Heart right ventricle (tissue), 16 donors: Measurements from ENCODE around the gene PXDN. TPM values are rescaled to one million over a fixed set of nuclear protein-coding genes. Genes with fewer than 3 reads are reported as not detected.
A peak's percentile ranks its signal among the peaks of the same experiment; 100 is the strongest.

Experiments
- ATAC-seq, 8 donors: fragments of 200-7000 bp; cut with Tn5 transposase; one replicate each; pipeline ENCODE4 v1.9.1; 2020; ENCODE audit warnings: mild to moderate bottlenecking in 8 of 8, moderate library complexity in 8 of 8, moderate number of reproducible peaks in 1 of 8
- DNase-seq, 2 donors: peaks; one replicate each; pipeline ENCODE4 v3.0.0-alpha.2; 2020
- H3K27ac ChIP-seq, 10 donors: fragments of 200-600 bp; sonication (generic) in 2 of 10; one replicate each; pipeline versions ENCODE4 v1.5.0 to v1.8.0; 2020 to 2022; ENCODE audit warnings: mild to moderate bottlenecking in 3 of 10
- H3K27me3 ChIP-seq, 7 donors: fragments of 200-600 bp; one replicate each; pipeline ENCODE4 v1.8.0; 2021 to 2022; ENCODE audit warnings: mild to moderate bottlenecking in 2 of 7
- H3K36me3 ChIP-seq, 9 donors: fragments of 200-600 bp; sonication (generic) in 1 of 9; one replicate each; pipeline versions ENCODE4 v1.5.0 to v1.8.0; 2020 to 2022; ENCODE audit warnings: mild to moderate bottlenecking in 2 of 9
- H3K4me1 ChIP-seq, 9 donors: fragments of 200-600 bp; sonication (generic) in 1 of 9; one replicate each; pipeline versions ENCODE4 v1.5.0 to v1.8.0; 2020 to 2022; ENCODE audit warnings: mild to moderate bottlenecking in 4 of 9
- H3K4me3 ChIP-seq, 10 donors: fragments of 200-600 bp; sonication (generic) in 2 of 10; one replicate each; pipeline versions ENCODE4 v1.5.0 to v1.8.0; 2020 to 2022; ENCODE audit warnings: mild to moderate bottlenecking in 7 of 10, moderate library complexity in 2 of 10
- H3K9me3 ChIP-seq, 11 donors: fragments of 200-600 bp in 10 of 11; sonication (generic) in 2 of 11; one replicate each; pipeline versions ENCODE4 v1.5.0 to v1.8.0; 2013 to 2022; ENCODE audit warnings: mild to moderate bottlenecking in 2 of 11, control low read depth in 1 of 11, moderate library complexity in 1 of 11
- WGBS, 2 donors: extraction: QIAGEN DNeasy Blood & Tissue Kit; methylation state at CpG; one replicate each; pipeline ENCODE4 v1.1.7; 2013; ENCODE audit warnings: inconsistent platforms in 1 of 2; 5-methylcytosine and 5-hydroxymethylcytosine counted together
- intact Hi-C, 10 donors: fragments of 100-400 bp; cut with DNase I; formaldehyde crosslinking; loops; one replicate each; pipeline versions ENCODE4 v1.11.1 to v1.14.2; 2022
- polyA plus RNA-seq, 2 donors: library from polyadenylated mRNA; stranded (reverse); fragments of 200-250 nt; gene quantifications; one replicate each; pipeline ENCODE4 v1.2.3, GENCODE V29; 2013
- total RNA-seq, 10 donors: library from RNA; stranded (reverse); fragmentation: NEBNext Ultra II Directional in 3 of 10; extraction: Animal tissue kit (Norgen Biotek cat#: 25700) in 3 of 10; gene quantifications; one replicate each; pipeline versions ENCODE4 v1.2.1 to v1.2.4, GENCODE V29; 2021 to 2023
- TF ChIP-seq, protein P1 (sequence below), 9 donors: fragments of 200-600 bp; sonication (generic) in 2 of 9; IDR thresholded peaks; one replicate each; pipeline versions ENCODE4 v1.5.0 to v1.8.0; 2021 to 2022; ENCODE audit warnings: antibody characterized with exemption in 9 of 9, mild to moderate bottlenecking in 5 of 9, moderate library complexity in 1 of 9
- donor health status: Arrhythmogenic right ventricular cardiomyopathy.
- donor health status: ischemic (EF 13 %, LVEDD 7.1; RV severe dilation, severe dysfunction).
- donor health status: healthy with polysubstance abuse.
- donor health status: DM: no; HTN: yes; CAD: no.
- donor health status: DM: no; HTN: no; CAD: no.
- donor health status: ischemic (EF 25% LVEDD 6.9; RV normal size, moderate dysfunction).
- donor health status: ischemic (EF 25% LVEDD 5.7; RV mildly dilated, moderate dysfunction).
- donor health status: healthy.
- donor health status: DM: yes; HTN: yes; CAD: no.
- donor health status: Ischemic cardiomyopathy.
- donor health status: ischemic (EF 35%, LVEDD 5.7; RV mildly dilated, moderate dysfunction).
- donor health status: nonischemic (EF 11% LVEDD 7.7; RV severe dilation, severe dysfunction).
- donor health status: DM: yes; HTN: yes; CAD: no.
- donor health status: PGD.
- donor health status: ischemic (EF 29% LVEDD 5.4; RV normal size, mild dysfunction).
- donor health status: nonischemic (EF 23%, LVEDD 6.1; RV moderate dilation, normal function).

Gene PXDN
- total and polyA plus RNA-seq, 12 donors, result 7.8 to 65.0 (median 18.9) TPM

- DNase-seq (no peak), ATAC-seq (peak in 1 of 8 donors; percentile 9)
- H3K27ac ChIP-seq, result no peak overlapping the region
- no peak overlapping the region for H3K4me3 ChIP-seq
- intact Hi-C loops, result no loop called here
- H3K27me3 ChIP-seq, result no peaks in the 10 kb centered on the region
- WGBS, 2 donors, result 72 to 79% methylated on average over 18 of the region's 18 CpGs
- TF ChIP-seq, protein P1, sequence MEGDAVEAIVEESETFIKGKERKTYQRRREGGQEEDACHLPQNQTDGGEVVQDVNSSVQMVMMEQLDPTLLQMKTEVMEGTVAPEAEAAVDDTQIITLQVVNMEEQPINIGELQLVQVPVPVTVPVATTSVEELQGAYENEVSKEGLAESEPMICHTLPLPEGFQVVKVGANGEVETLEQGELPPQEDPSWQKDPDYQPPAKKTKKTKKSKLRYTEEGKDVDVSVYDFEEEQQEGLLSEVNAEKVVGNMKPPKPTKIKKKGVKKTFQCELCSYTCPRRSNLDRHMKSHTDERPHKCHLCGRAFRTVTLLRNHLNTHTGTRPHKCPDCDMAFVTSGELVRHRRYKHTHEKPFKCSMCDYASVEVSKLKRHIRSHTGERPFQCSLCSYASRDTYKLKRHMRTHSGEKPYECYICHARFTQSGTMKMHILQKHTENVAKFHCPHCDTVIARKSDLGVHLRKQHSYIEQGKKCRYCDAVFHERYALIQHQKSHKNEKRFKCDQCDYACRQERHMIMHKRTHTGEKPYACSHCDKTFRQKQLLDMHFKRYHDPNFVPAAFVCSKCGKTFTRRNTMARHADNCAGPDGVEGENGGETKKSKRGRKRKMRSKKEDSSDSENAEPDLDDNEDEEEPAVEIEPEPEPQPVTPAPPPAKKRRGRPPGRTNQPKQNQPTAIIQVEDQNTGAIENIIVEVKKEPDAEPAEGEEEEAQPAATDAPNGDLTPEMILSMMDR (IDR thresholded peaks at IDR 0.05), result no peak
- no peaks in the 10 kb centered on the region for H3K9me3 ChIP-seq
- H3K36me3 ChIP-seq, result peaks cover 0 to 88% (median 37%) of the 10 kb centered on the region in 9 donors
- no peaks in the 10 kb centered on the region for H3K4me1 ChIP-seq
Observed at GRCh38 chr2:1664698-1665097, 79.6 kb downstream of the PXDN start.

GRCh38 chr2:1664076-1664605 is 80.2 kb downstream of the PXDN start:
- H3K36me3 ChIP-seq, result peaks cover 0 to 89% (median 38%) of the 10 kb centered on the region in 9 donors
- DNase-seq, result no peak

DNA sequence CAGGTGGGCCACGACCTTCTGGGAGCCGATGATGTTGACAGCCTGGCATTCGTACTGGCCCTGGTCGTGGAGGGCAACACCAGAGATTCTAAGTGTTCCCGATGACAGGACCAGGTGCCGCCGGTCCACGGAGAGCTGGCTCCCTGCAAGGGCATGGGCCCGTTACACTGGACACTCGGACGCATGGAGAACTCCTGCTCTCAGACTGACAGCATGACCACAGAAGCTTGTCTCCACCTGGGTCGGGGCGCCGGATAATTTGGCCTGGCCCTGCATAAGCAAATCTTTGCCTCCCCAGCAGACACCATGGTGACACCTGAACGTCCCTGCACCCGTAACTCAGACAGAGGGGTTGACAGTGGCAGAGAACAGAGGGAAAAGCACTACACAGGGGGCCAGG is 80.7 kb downstream of the PXDN start:
- Histone ChIP-seq H3K36me3 (peaks cover 0 to 89% (median 38%) of the 10 kb centered on the region in 9 donors), H3K4me3 (no peak overlapping the region), H3K27ac (no peak overlapping the region), H3K4me1 (no peaks in the 10 kb centered on the region), H3K27me3 (no peaks in the 10 kb centered on the region), H3K9me3 (no peaks in the 10 kb centered on the region)
- DNase-seq, result no peak
- WGBS, 2 donors, result 92 to 93% methylated on average over 16 of the region's 16 CpGs
- TF ChIP-seq, protein P1 (IDR thresholded peaks at IDR 0.05), result no peak
- intact Hi-C loops, result no loop called here
- ATAC-seq, result no peak

More at GRCh38 chr2:1664076-1664605, 80.2 kb downstream of the PXDN start:
- Histone ChIP-seq H3K27ac (no peak overlapping the region), H3K4me1 (no peaks in the 10 kb centered on the region), H3K4me3 (no peak overlapping the region), H3K9me3 (no peaks in the 10 kb centered on the region), H3K27me3 (no peaks in the 10 kb centered on the region)
- ATAC-seq, result no peak
- TF ChIP-seq, protein P1 (IDR thresholded peaks at IDR 0.05), result no peak
- intact Hi-C loops, result no loop called here
- 70 to 82% methylated on average over 9 of the region's 9 CpGs for WGBS, 2 donors

GRCh38 chr2:1662606-1663180 is 81.6 kb downstream of the PXDN start:
- Histone ChIP-seq H3K9me3 (no peaks in the 10 kb centered on the region), H3K4me1 (no peaks in the 10 kb centered on the region), H3K27ac (no peak overlapping the region), H3K4me3 (no peak overlapping the region), H3K27me3 (no peaks in the 10 kb centered on the region), H3K36me3 (peaks cover 0 to 89% (median 38%) of the 10 kb centered on the region in 9 donors)
- 83 to 88% methylated on average over 19 of the region's 19 CpGs for WGBS, 2 donors
- ATAC-seq (peak in 1 of 8 donors; percentile 18), DNase-seq (no peak)
- TF ChIP-seq, protein P1 (IDR thresholded peaks at IDR 0.05), result no peak
- intact Hi-C loops, result no loop called here
